HCT116 (cell line): ENCODE results near the gene LRRC56.

Experiments used
- CEBPB ChIP-seq: IDR thresholded peaks from 2 replicates; pipeline ENCODE4 v1.6.1; 2012; ENCODE audit warnings: low read depth
- POLR2A ChIP-seq: IDR thresholded peaks from 2 replicates; pipeline ENCODE4 v1.7.0; 2011; ENCODE audit warnings: borderline replicate concordance; ENCODE audit not compliant: insufficient read depth, insufficient read length; ENCODE audit errors: extremely low read depth
- POLR2AphosphoS5 ChIP-seq: IDR thresholded peaks from 2 replicates; pipeline ENCODE4 v1.6.1; 2011; ENCODE audit warnings: mild to moderate bottlenecking, low read depth, low read length, moderate library complexity
- SIN3A ChIP-seq: IDR thresholded peaks from 2 replicates; pipeline ENCODE4 v1.6.1; 2012; ENCODE audit warnings: low read depth
- SP1 ChIP-seq: IDR thresholded peaks from 2 replicates; pipeline ENCODE4 v1.6.1; 2012; ENCODE audit warnings: low read depth
- YY1 ChIP-seq: IDR thresholded peaks from 2 replicates; pipeline ENCODE4 v1.6.1; 2011; ENCODE audit warnings: low read length, low read depth, moderate library complexity, mild to moderate bottlenecking; ENCODE audit not compliant: insufficient replicate concordance; ENCODE audit errors: extremely low read depth
- TF ChIP-seq, protein P1 (sequence below), 3 experiments: fragments of 200-600 bp in 1 of 3; sonication (generic) in 1 of 3; IDR thresholded peaks in 2 of 3; conservative IDR thresholded peaks in 1 of 3; 2 replicates each; pipeline ENCODE4 v1.5.1; 2012 to 2017; ENCODE audit warnings: low read depth in 2 of 3, low read length in 2 of 3, antibody characterized with exemption in 1 of 3, borderline replicate concordance in 1 of 3, control low read depth in 1 of 3, mild to moderate bottlenecking in 1 of 3, mixed read lengths in 1 of 3, mixed run types in 1 of 3, moderate library complexity in 1 of 3; ENCODE audit not compliant: insufficient read depth in 1 of 3
- TF ChIP-seq, protein P2 (sequence below): IDR thresholded peaks from 2 replicates; pipeline ENCODE4 v1.6.1; 2012
- TF ChIP-seq, protein P3 (sequence below): IDR thresholded peaks from 2 replicates; pipeline ENCODE4 v1.6.1; 2012; ENCODE audit warnings: low read depth

DNA sequence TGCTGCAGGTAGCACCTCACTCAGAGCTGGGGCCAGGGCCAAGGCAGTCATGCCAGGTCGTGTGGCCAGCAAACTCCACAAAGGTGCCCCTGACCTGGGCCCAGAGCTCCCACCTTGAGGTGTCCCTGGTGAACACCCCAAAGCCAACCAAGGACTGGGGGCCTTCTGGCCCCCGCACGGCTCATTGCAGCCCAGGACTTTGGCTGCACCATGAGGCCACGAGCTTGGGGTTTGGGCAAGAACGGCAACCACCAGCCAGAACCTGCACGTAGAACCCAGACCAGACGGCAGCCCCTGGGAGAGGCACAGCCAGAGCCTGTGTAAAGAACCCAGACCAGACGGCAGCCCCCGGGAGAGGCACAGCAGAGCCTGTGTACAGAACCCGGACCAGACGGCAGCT is 7.8 kb downstream of the LRRC56 start:
- TF ChIP-seq SIN3A = no peak
- TF ChIP-seq, protein P1, sequence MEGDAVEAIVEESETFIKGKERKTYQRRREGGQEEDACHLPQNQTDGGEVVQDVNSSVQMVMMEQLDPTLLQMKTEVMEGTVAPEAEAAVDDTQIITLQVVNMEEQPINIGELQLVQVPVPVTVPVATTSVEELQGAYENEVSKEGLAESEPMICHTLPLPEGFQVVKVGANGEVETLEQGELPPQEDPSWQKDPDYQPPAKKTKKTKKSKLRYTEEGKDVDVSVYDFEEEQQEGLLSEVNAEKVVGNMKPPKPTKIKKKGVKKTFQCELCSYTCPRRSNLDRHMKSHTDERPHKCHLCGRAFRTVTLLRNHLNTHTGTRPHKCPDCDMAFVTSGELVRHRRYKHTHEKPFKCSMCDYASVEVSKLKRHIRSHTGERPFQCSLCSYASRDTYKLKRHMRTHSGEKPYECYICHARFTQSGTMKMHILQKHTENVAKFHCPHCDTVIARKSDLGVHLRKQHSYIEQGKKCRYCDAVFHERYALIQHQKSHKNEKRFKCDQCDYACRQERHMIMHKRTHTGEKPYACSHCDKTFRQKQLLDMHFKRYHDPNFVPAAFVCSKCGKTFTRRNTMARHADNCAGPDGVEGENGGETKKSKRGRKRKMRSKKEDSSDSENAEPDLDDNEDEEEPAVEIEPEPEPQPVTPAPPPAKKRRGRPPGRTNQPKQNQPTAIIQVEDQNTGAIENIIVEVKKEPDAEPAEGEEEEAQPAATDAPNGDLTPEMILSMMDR (IDR thresholded peaks at IDR 0.05 in 2 of 3, conservative IDR thresholded peaks at IDR 0.05 in 1 of 3; ENCODE audit: borderline replicate concordance in 1 of 3, insufficient read depth in 1 of 3, low read depth in 2 of 3, low read length in 2 of 3) = no peak
- TF ChIP-seq POLR2A = no peak
- TF ChIP-seq, protein P2, sequence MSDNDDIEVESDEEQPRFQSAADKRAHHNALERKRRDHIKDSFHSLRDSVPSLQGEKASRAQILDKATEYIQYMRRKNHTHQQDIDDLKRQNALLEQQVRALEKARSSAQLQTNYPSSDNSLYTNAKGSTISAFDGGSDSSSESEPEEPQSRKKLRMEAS = no peak
- TF ChIP-seq YY1 = no peak
- no peak for TF ChIP-seq CEBPB
- TF ChIP-seq POLR2AphosphoS5 = no peak
- no peak for TF ChIP-seq SP1
- TF ChIP-seq, protein P3, sequence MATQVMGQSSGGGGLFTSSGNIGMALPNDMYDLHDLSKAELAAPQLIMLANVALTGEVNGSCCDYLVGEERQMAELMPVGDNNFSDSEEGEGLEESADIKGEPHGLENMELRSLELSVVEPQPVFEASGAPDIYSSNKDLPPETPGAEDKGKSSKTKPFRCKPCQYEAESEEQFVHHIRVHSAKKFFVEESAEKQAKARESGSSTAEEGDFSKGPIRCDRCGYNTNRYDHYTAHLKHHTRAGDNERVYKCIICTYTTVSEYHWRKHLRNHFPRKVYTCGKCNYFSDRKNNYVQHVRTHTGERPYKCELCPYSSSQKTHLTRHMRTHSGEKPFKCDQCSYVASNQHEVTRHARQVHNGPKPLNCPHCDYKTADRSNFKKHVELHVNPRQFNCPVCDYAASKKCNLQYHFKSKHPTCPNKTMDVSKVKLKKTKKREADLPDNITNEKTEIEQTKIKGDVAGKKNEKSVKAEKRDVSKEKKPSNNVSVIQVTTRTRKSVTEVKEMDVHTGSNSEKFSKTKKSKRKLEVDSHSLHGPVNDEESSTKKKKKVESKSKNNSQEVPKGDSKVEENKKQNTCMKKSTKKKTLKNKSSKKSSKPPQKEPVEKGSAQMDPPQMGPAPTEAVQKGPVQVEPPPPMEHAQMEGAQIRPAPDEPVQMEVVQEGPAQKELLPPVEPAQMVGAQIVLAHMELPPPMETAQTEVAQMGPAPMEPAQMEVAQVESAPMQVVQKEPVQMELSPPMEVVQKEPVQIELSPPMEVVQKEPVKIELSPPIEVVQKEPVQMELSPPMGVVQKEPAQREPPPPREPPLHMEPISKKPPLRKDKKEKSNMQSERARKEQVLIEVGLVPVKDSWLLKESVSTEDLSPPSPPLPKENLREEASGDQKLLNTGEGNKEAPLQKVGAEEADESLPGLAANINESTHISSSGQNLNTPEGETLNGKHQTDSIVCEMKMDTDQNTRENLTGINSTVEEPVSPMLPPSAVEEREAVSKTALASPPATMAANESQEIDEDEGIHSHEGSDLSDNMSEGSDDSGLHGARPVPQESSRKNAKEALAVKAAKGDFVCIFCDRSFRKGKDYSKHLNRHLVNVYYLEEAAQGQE = no peak
